OCI-LY1 (cell line): ENCODE measurements around the gene KRT78.

Source experiments
- CTCF ChIP-seq: fragments of 200-600 bp; sonication (generic), shearing (Covaris generic); IDR thresholded peaks from 2 replicates; pipeline ENCODE4 v1.5.1; 2017; ENCODE audit warnings: mild to moderate bottlenecking, antibody characterized with exemption, low read length, moderate library complexity, mixed read lengths
- EZH2 ChIP-seq: fragments of 200-600 bp; sonication (generic), shearing (Covaris generic); IDR thresholded peaks from 2 replicates; pipeline ENCODE4 v1.8.0; 2017; ENCODE audit warnings: borderline replicate concordance, mixed run types, mild to moderate bottlenecking, antibody characterized with exemption, low read length, moderate library complexity, mixed read lengths

- TF ChIP-seq CTCF (no peak), EZH2 (no peak)
These were observed 2.8 kb downstream of the KRT78 start for GRCh38 chr12:52845946-52846345.
